ENCODE results near the gene TBCK.

The TBCK gene

GRCh38 chr4:106104276-106104675 lies 211.7 kb downstream of the TBCK start:
- no peak for DNase-seq (ENCODE audit: extremely low read depth, low read depth)
- no peak for TF ChIP-seq CTCF (IDR thresholded peaks at IDR 0.05; ENCODE audit: low read depth, low read length)

- DNase-seq (ENCODE audit: extremely low read depth, low read depth): no peak
- no peak for TF ChIP-seq CTCF (IDR thresholded peaks at IDR 0.05; ENCODE audit: low read depth, low read length)
These were observed 219.6 kb downstream of the TBCK start for GRCh38 chr4:106096454-106096853.

- DNase-seq (ENCODE audit: extremely low read depth, low read depth): no peak
- no peak for TF ChIP-seq CTCF (IDR thresholded peaks at IDR 0.05; ENCODE audit: low read depth, low read length)
These were observed 220.6 kb downstream of the TBCK start for GRCh38 chr4:106095408-106095807.

DNA sequence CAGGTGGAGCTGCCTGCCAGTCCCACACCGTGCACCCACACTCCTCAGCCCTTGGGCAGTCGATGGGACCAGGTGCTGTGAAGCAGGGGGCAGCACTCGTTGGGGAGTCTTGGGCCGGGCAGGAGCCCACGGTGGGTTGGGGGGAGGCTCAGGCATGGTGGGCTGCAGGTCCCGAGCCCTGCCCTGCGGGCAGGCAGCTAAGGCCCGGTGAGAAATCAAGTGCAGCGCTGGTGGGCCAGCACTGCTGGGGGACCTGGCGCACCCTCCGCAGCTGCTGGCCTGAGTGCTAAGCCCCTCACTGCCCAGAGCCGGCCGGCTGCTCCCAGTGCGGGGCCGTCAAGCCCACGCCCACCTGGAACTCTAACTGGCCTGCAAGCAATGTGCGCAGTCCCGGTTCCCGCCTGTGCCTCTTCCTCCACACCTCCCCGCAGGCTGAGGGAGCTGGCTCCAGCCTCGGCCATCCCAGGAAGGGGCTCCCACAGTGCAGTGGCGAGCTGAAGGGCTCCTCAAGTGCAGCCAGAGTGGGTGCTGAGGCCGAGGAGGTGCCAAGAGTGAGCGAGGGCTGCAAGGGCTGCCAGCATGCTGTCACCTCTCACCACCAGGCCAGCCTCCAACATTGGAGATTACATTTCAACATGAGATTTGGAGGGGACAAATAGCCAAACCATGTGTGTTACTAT lies 223.5 kb downstream of the TBCK start:
- TF ChIP-seq CTCF (IDR thresholded peaks at IDR 0.05; ENCODE audit: low read depth, low read length): no peak
- DNase-seq (ENCODE audit: extremely low read depth, low read depth): no peak

GRCh38 chr4:106090826-106091225 lies 225.2 kb downstream of the TBCK start:
- DNase-seq (ENCODE audit: extremely low read depth, low read depth): no peak
- no peak for TF ChIP-seq CTCF (IDR thresholded peaks at IDR 0.05; ENCODE audit: low read depth, low read length)

- DNase-seq (ENCODE audit: extremely low read depth, low read depth): no peak
- TF ChIP-seq CTCF (IDR thresholded peaks at IDR 0.05; ENCODE audit: low read depth, low read length): no peak
These were observed 232.9 kb downstream of the TBCK start for GRCh38 chr4:106083065-106083464.

DNA sequence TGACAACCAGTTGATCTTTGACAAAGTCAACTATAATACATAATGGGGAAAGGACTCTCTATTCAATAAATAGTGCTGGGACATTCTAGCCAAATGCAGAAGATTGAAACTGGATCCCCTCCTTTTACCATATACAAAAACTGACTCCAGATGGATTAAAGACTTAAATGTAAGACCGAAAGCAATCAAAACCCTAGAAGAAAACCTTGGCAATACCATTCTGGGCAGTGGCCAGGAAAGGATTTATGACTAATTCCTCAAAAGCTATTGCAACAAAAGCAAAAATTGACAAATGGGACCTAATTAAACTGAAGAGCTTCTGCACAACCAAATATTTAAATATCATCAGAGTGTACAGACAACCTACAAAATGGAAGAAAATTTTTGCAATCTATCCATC lies 235.6 kb downstream of the TBCK start:
- peak; percentile 3 for DNase-seq (ENCODE audit: extremely low read depth, low read depth)
- no peak for TF ChIP-seq CTCF (IDR thresholded peaks at IDR 0.05; ENCODE audit: low read depth, low read length)

Measured in AG09319 (cell line).